NCI-H2227 (cell line): Measurements from ENCODE around the gene KRTAP13-4.

Source experiments
- DNase-seq: peaks from one replicate; lab custom pipeline; 2025; ENCODE audit not compliant: unreplicated experiment; lab: John Stamatoyannopoulos, UW

The KRTAP13-4 gene

GRCh38 chr21:30430170-30430655, at the start of gene KRTAP13-4:
Gene KRTAP13-4 (plus strand): TSS chr21:30430220. CDS start chr21:30430276, 56 bp downstream.
- no peak for DNase-seq

- DNase-seq: no peak
Measured at GRCh38 chr21:30382201-30382600, 47.8 kb upstream of the KRTAP13-4 start.

- no peak for DNase-seq
Measured at GRCh38 chr21:30391492-30392025, 38.5 kb upstream of the KRTAP13-4 start.

GRCh38 chr21:30395731-30396130, 34.3 kb upstream of the KRTAP13-4 start, which contains the start of gene KRTAP13-1:
Gene KRTAP13-1 (plus strand): TSS chr21:30396031. CDS start chr21:30396087, 56 bp downstream.
- DNase-seq: no peak

GRCh38 chr21:30408782-30409494, 21.1 kb upstream of the KRTAP13-4 start:
- no peak for DNase-seq

GRCh38 chr21:30415993-30416392, 14.0 kb upstream of the KRTAP13-4 start:
- no peak for DNase-seq

GRCh38 chr21:30425826-30426225, 4.2 kb upstream of the KRTAP13-4 start, which contains the start of gene KRTAP13-3:
Gene KRTAP13-3 (minus strand): TSS chr21:30425926. CDS start chr21:30425912, 14 bp downstream.
- no peak for DNase-seq

- no peak for DNase-seq
Measured at GRCh38 chr21:30426731-30427130, 3.3 kb upstream of the KRTAP13-4 start.

GRCh38 chr21:30434033-30434631, 4.1 kb downstream of the KRTAP13-4 start:
- no peak for DNase-seq

- DNase-seq: no peak
Measured at GRCh38 chr21:30437010-30437565, 7.1 kb downstream of the KRTAP13-4 start.

GRCh38 chr21:30439975-30440374, 10.0 kb downstream of the KRTAP13-4 start, which contains the start of gene KRTAP15-1:
Gene KRTAP15-1 (plus strand): TSS chr21:30440275. CDS start chr21:30440328, 53 bp downstream.
- DNase-seq: no peak

GRCh38 chr21:30443226-30443625, 13.2 kb downstream of the KRTAP13-4 start:
- DNase-seq: no peak

- no peak for DNase-seq
Measured at GRCh38 chr21:30444204-30444603, 14.2 kb downstream of the KRTAP13-4 start.

- DNase-seq: no peak
Measured at GRCh38 chr21:30447056-30447455, 17.0 kb downstream of the KRTAP13-4 start.

GRCh38 chr21:30448514-30448913, 18.5 kb downstream of the KRTAP13-4 start:
- DNase-seq: no peak

- DNase-seq: no peak
Measured at GRCh38 chr21:30463713-30464112, 33.7 kb downstream of the KRTAP13-4 start.

GRCh38 chr21:30468900-30469714, 39.1 kb downstream of the KRTAP13-4 start:
- no peak for DNase-seq

- DNase-seq: no peak
Measured at GRCh38 chr21:30478004-30478403, 48.0 kb downstream of the KRTAP13-4 start.

GRCh38 chr21:30479259-30479658, 49.2 kb downstream of the KRTAP13-4 start:
- no peak for DNase-seq

- DNase-seq: no peak
Measured at GRCh38 chr21:30480145-30480544, 50.1 kb downstream of the KRTAP13-4 start, which contains the start of gene KRTAP19-1. Gene KRTAP19-1 (minus strand): TSS chr21:30480367. CDS start chr21:30480317, 50 bp downstream.
